NAMALWA (cell line): Measurements from ENCODE around the gene KMT2A.

ENCODE experiments used
- DNase-seq: peaks from one replicate; pipeline ENCODE4 v3.0.0-alpha.2; 2015; ENCODE audit warnings: low spot score

The KMT2A gene

GRCh38 chr11:118488480-118489109 is 52.3 kb downstream of the KMT2A start:
- peak; percentile 88 for DNase-seq

DNA sequence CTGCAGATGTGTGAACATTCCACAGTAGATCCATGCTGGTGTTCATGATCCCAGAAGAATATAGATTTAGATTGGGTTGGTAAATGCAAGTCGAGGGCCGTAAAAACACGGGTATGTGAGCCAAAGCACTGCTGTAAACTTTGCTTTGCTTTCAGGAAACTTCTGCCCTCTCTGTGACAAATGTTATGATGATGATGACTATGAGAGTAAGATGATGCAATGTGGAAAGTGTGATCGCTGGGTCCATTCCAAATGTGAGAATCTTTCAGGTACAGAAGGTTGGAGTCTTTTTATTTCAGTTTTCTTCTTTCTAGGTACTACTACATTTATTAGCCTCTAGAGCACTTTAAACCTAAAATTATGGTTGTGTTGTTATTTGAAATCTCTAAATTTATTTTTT is 54.7 kb downstream of the KMT2A start:
- DNase-seq = no peak

GRCh38 chr11:118497831-118498230 is 61.5 kb downstream of the KMT2A start:
- no peak for DNase-seq

GRCh38 chr11:118503216-118503615 is 66.9 kb downstream of the KMT2A start:
- DNase-seq = no peak

DNA sequence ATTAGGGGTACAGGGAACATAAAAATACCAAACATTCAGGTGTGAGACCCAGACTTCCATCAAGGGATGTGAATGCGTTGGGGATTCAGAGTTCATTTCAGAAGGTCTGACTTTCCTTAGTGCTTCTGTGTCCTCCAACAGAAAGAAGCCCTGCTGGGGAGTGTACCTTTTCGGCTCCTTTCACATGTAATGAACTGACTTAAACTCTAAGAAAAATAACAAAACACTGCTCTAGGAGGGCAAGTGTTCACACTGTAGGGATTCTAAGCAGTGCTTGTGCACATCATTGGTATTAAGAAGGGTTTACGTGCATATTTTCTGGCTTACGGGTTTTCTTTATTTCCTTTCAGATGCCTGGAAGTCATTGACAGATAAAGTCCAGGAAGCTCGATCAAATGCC is 75.3 kb downstream of the KMT2A start:
- DNase-seq = no peak

- no peak for DNase-seq
Observed at GRCh38 chr11:118514103-118514502, 77.8 kb downstream of the KMT2A start.

DNA sequence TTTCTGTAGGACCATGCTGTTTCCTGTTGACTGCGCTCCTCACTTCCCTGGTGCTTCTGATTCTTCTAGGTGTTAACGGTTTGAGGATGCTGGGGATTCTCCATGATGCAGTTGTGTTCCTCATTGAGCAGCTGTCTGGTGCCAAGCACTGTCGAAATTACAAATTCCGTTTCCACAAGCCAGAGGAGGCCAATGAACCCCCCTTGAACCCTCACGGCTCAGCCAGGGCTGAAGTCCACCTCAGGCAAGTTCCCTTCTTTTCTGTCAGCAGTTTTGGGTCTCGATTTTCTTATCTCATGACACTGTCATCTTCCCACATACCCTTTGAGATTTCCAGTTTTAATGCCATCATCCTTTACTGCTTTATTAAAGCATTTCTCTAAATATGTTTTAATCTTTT is 83.3 kb downstream of the KMT2A start:
- no peak for DNase-seq

GRCh38 chr11:118521892-118522311 is 85.6 kb downstream of the KMT2A start:
- no peak for DNase-seq

- DNase-seq = no peak
Observed at GRCh38 chr11:118522571-118523072, 86.3 kb downstream of the KMT2A start.

- DNase-seq = no peak
Observed at GRCh38 chr11:118524356-118524755, 88.1 kb downstream of the KMT2A start.

DNA sequence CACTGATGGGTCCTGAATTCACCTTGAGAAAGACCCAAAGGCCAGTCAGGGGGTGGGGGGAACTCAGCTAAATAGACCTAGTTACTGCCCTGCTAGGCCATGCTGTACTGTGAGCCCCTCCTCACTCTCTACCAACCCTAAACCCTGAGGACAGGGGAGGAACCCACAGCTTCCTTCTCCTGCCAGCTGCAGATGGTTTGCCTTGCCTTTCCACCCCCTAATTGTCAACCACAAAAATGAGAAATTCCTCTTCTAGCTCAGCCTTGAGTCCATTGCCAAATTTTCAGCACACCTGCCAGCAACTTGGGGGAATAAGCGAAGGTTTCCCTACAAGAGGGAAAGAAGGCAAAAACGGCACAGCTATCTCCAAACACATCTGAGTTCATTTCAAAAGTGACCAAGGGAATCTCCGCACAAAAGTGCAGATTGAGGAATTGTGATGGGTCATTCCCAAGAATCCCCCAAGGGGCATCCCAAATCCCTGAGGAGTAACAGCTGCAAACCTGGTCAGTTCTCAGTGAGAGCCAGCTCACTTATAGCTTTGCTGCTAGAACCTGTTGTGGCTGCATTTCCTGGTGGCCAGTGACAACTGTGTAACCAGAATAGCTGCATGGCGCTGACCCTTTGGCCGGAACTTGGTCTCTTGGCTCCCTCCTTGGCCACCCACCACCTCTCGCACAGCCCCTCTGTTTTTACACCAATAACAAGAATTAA is 88.6 kb downstream of the KMT2A start:
- no peak for DNase-seq

DNA sequence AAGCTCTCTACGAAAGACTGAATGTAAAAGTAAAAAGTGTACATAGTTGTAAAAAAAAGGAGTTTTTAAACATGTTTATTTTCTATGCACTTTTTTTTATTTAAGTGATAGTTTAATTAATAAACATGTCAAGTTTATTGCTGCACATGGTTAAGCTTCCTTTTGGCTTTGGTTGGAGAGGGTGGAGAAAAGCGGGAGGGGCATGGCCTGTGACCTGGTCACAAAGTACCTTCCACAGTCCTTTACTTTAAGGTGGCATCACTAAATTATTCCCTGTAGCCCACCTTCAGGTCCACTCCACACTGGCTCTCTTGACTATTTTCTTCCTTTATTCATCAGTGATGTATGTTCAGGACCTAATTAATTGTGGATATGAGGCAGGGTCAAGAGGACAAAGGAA is 90.4 kb downstream of the KMT2A start:
- no peak for DNase-seq

DNA sequence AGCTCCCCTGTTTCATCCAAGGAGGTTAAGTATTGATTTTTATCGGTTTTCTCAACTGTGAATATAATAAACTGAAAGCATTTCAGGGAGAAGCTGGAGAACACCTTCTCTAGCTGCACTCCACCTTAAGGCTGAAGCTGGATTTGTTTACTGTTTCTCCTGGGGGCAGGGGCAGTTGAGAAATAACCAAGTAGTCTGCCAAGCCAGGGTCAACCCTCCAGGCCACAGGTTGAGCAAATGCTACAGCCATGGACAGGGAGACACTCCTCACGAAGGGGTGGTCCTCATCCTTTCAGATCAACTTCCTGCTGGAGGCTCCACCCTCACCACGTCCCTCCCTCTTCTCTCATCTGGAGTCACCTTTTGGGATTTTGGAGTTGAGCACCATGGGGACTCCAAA is 90.8 kb downstream of the KMT2A start, which contains the start of gene TTC36:
TTC36 (plus strand) TSS at position 366 of the 400 bp plus-strand sequence; CDS start at position 387, 21 bp downstream.
- DNase-seq = no peak

DNA sequence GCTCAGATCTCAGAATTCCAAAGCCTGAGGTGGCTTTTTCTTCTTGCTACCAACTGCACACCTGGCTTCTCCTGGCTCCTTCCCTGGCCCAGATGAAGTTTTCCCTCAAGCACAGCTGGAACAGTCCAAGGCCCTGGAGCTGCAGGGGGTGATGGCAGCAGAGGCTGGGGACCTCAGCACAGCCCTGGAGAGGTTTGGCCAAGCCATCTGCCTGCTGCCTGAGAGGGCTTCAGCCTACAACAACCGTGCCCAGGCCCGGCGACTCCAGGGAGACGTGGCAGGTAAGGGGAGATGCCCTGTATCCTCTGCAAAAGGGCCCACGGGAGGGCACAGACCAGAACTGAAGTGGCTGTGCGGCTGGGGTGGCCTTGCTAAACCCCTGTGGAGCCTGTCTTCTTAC is 92.2 kb downstream of the KMT2A start:
- no peak for DNase-seq

- DNase-seq = no peak
Observed at GRCh38 chr11:118529584-118530175, 93.4 kb downstream of the KMT2A start.

GRCh38 chr11:118530180-118530682 is 93.9 kb downstream of the KMT2A start:
- no peak for DNase-seq

- DNase-seq = peak; percentile 48
Observed at GRCh38 chr11:118530683-118531596, 94.6 kb downstream of the KMT2A start, which contains the start of gene TMEM25. Gene TMEM25 (plus strand): TSS chr11:118531192. CDS start chr11:118531802, 610 bp downstream.

DNA sequence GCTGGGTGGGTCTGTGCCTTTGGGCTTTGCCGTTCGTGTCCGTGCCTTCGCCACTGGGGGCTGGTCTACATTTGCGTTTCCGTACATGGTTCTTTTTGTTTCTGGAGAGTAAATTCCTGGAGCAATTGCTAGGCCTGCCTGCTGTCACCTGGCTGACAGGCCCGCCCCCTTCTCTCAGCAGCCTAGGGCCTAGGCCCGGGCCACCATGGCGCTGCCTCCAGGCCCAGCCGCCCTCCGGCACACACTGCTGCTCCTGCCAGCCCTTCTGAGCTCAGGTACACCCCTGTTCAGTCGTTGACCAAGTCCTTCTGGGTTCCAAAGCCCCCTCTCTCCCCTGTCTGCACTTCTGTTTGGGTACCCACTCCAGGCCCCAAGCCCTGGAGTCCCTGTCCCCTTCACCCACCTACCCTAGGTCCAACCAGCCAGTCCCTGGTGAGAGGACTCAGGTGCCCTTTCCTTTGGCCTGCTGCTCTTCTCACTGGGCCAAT is 95.3 kb downstream of the KMT2A start:
- DNase-seq = no peak

GRCh38 chr11:118532091-118532490 is 95.8 kb downstream of the KMT2A start:
- no peak for DNase-seq

DNA sequence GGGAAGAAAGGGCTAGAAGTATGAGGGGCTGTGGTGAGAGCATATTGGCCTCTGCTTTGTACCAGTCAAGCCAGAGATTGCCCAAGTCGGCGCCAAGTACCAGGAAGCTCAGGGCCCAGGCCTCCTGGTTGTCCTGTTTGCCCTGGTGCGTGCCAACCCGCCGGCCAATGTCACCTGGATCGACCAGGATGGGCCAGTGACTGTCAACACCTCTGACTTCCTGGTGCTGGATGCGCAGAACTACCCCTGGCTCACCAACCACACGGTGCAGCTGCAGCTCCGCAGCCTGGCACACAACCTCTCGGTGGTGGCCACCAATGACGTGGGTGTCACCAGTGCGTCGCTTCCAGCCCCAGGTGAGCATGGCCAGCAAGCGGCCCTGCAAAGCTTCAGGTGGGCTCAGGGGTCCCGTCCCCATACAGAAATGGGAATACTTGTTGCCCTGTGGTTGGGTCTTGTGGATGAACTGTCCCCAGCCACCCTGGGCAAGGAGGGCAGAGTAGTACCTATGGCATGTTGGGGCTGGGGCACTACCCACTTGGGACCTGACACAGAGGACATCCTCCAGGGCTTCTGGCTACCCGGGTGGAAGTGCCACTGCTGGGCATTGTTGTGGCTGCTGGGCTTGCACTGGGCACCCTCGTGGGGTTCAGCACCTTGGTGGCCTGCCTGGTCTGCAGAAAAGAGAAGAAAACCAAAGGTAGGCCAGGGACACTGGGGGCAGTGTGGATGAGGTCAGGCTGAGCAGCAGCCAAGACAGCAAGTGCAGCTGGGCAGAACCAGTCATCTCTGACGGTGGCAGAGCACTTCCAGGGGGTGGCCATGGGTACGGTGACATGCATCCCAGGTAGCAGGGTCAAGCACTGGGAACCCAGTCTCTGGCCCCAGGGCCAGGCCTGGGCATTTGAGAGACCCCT is 96.8 kb downstream of the KMT2A start:
- DNase-seq = no peak
